CD4-positive, alpha-beta T cell (primary cell): ENCODE measurements around the gene TMEM106C. TPM values are rescaled to one million over a fixed set of nuclear protein-coding genes. Genes with fewer than 3 reads are reported as not detected.

Source experiments
- ATAC-seq: fragments of 200-7000 bp; cut with Tn5 transposase; one replicate; pipeline ENCODE4 v1.10.0; 2022; ENCODE audit warnings: mild to moderate bottlenecking; ENCODE audit not compliant: poor library complexity
- CTCF ChIA-PET: fragments of 350-600 bp; sonication (Branson Sonifier 250); formaldehyde crosslinking; loops from one replicate; lab custom pipeline; 2021; ENCODE audit warnings: antibody characterized with exemption, inconsistent platforms; lab: Charles Lee
- POLR2A ChIA-PET: fragments of 350-600 bp; sonication (Branson Sonifier 250); formaldehyde crosslinking; loops from one replicate; lab custom pipeline; 2021; ENCODE audit warnings: antibody characterized with exemption, inconsistent platforms; lab: Charles Lee
- DNase-seq, 14 experiments: peaks; one replicate each; pipeline ENCODE4 v3.0.0-alpha.2; 2013 to 2020; ENCODE audit warnings: mixed read lengths in 2 of 14
- H3K27ac ChIP-seq, 2 donors: one replicate each; pipeline versions ENCODE4 v1.5.1 to v1.7.0; 2013; ENCODE audit warnings: low read length in 2 of 2, low read depth in 1 of 2, mild to moderate bottlenecking in 1 of 2
- H3K27me3 ChIP-seq, 2 experiments: 1 replicate in 1 of 2; 2 replicates in 1 of 2; pipeline versions ENCODE4 v1.6.1 to v1.7.0; 2013; ENCODE audit warnings: low read length in 2 of 2, control low read depth in 1 of 2, mild to moderate bottlenecking in 1 of 2, moderate library complexity in 1 of 2; ENCODE audit not compliant: insufficient read depth in 2 of 2, control insufficient read depth in 1 of 2
- H3K36me3 ChIP-seq: one replicate; pipeline ENCODE4 v1.6.1; 2013; ENCODE audit warnings: low read length, control low read depth; ENCODE audit not compliant: insufficient read depth
- H3K4me1 ChIP-seq: one replicate; pipeline ENCODE4 v1.6.1; 2013; ENCODE audit warnings: low read length, control low read depth; ENCODE audit not compliant: insufficient read depth
- H3K4me3 ChIP-seq: one replicate; pipeline ENCODE4 v1.5.1; 2013; ENCODE audit warnings: mild to moderate bottlenecking, low read length, moderate library complexity
- H3K9me3 ChIP-seq, 2 experiments: 1 replicate in 1 of 2; 2 replicates in 1 of 2; pipeline versions ENCODE4 v1.6.1 to v1.7.0; 2013; ENCODE audit warnings: low read length in 2 of 2, mild to moderate bottlenecking in 2 of 2, control low read depth in 1 of 2, moderate library complexity in 1 of 2; ENCODE audit not compliant: control insufficient read depth in 1 of 2, insufficient read depth in 1 of 2
- H3K27ac Mint-ChIP-seq: one replicate; pipeline ENCODE4 v1.8.0; 2020; ENCODE audit warnings: mixed read lengths
- H3K27me3 Mint-ChIP-seq: one replicate; pipeline ENCODE4 v1.8.0; 2021; ENCODE audit warnings: mixed read lengths
- H3K36me3 Mint-ChIP-seq: one replicate; pipeline ENCODE4 v1.8.0; 2021; ENCODE audit warnings: low read depth, mixed read lengths
- H3K4me1 Mint-ChIP-seq: one replicate; pipeline ENCODE4 v1.8.0; 2021; ENCODE audit warnings: low read depth, mixed read lengths
- H3K4me3 Mint-ChIP-seq: one replicate; pipeline ENCODE4 v1.8.0; 2020; ENCODE audit warnings: mild to moderate bottlenecking, mixed read lengths
- H3K9me3 Mint-ChIP-seq: one replicate; pipeline ENCODE4 v1.8.0; 2020; ENCODE audit warnings: mixed read lengths
- CTCF ChIP-seq: fragments of 200-600 bp; IDR thresholded peaks from one replicate; pipeline ENCODE4 v1.8.0; 2022; ENCODE audit warnings: antibody characterized with exemption, mild to moderate bottlenecking
- intact Hi-C, 2 experiments: fragments of 100-400 bp; cut with DNase I in 1 of 2; cut with micrococcal nuclease in 1 of 2; formaldehyde crosslinking; loops; one replicate each; pipeline versions ENCODE4 v1.15.1 to v1.9.0; 2023 to 2025; cut with DNase I, micrococcal nuclease
- polyA plus RNA-seq, 2 donors: library from polyadenylated mRNA; unstranded; fragments of 120-200 nt; gene quantifications; one replicate each; pipeline ENCODE4 v1.2.1, GENCODE V29; 2013
- total RNA-seq, 174 experiments: library from RNA in 2 of 174; stranded (reverse) in 2 of 174; gene quantifications; one replicate each; pipeline ENCODE4 v1.2.3 and lab custom pipeline; 2021 to 2026

Gene TMEM106C
- total RNA-seq: 10 to 100 TPM; 17.4 to 20.3 TPM
- polyA plus RNA-seq (2013, experiment 1 of 2): 32.0 TPM
- 34.5 TPM for polyA plus RNA-seq (2013, experiment 2 of 2)
- total RNA-seq (lab: John Stamatoyannopoulos, UW): 6.4 to 186 (median 27.4) reads per million in 172 experiments

GRCh38 chr12:47963340-47964040, at the start of gene TMEM106C:
TSS of gene TMEM106C (plus strand) at chr12:47963596. CDS start at chr12:47964237, 641 bp downstream.
- ATAC-seq (peak; percentile 97), DNase-seq (peak; percentile 84 to 97 (median 90))
- Mint-ChIP-seq H3K4me3 (peak within 1 kb of the TSS; percentile 95), H3K9me3 (no peaks in the 10 kb centered on the region), H3K27me3 (peaks cover 6% of the 10 kb centered on the region), H3K4me1 (peaks cover 38% of the 10 kb centered on the region), H3K27ac (peak within 1 kb of the TSS; percentile 81), H3K36me3 (peaks cover 44% of the 10 kb centered on the region)
- Histone ChIP-seq H3K27me3 (peaks cover 0 to 5% of the 10 kb centered on the region in 2 experiments), H3K4me3 (peak within 1 kb of the TSS; percentile 85), H3K27ac (no peak within 1 kb of the TSS), H3K4me1 (peaks cover 17% of the 10 kb centered on the region), H3K9me3 (no peaks in the 10 kb centered on the region), H3K36me3 (peaks cover 24% of the 10 kb centered on the region)
- peak; percentile 97 for TF ChIP-seq CTCF
- ChIA-PET CTCF (interaction anchor here (0.5 to 3.7 kb wide), 14 partner anchors 9 to 224 kb away, joined by 3 to 16 read pairs (median 4); partner anchors contain the start of genes ASB8, SENP1, SLC48A1 and VDR), POLR2A (interaction anchor here (0.9 to 1.7 kb wide), 6 partner anchors 11 to 234 kb away, joined by 3 to 8 read pairs (median 5); partner anchors contain the start of genes ASB8 and VDR)
- intact Hi-C loops: loop anchor here (1.0 to 10.0 kb wide), 6 partner anchors 56 to 655 kb away; partner anchors contain the start of gene ZNF641 (in 1 of the 2)

- Histone ChIP-seq H3K27me3 (no peaks in the 10 kb centered on the region), H3K36me3 (no peaks in the 10 kb centered on the region), H3K4me3 (no peak overlapping the region), H3K9me3 (no peaks in the 10 kb centered on the region), H3K27ac (no peak overlapping the region), H3K4me1 (no peaks in the 10 kb centered on the region)
- H3K4me1 Mint-ChIP-seq: no peaks in the 10 kb centered on the region
- no peak overlapping the region for H3K4me3 Mint-ChIP-seq
- H3K27me3 Mint-ChIP-seq: no peaks in the 10 kb centered on the region
- no peaks in the 10 kb centered on the region for H3K36me3 Mint-ChIP-seq
- no peaks in the 10 kb centered on the region for H3K9me3 Mint-ChIP-seq
- no peak overlapping the region for H3K27ac Mint-ChIP-seq
- ChIA-PET POLR2A (no interaction called here), CTCF (no interaction called here)
- DNase-seq: no peak
- ATAC-seq: no peak
- no peak for TF ChIP-seq CTCF
- intact Hi-C loops: no loop called here
Observed at GRCh38 chr12:47920913-47921312, 42.5 kb upstream of the TMEM106C start.

- H3K4me1 ChIP-seq: no peaks in the 10 kb centered on the region
- Mint-ChIP-seq H3K27ac (no peak overlapping the region), H3K4me1 (no peaks in the 10 kb centered on the region), H3K36me3 (no peaks in the 10 kb centered on the region), H3K9me3 (no peaks in the 10 kb centered on the region), H3K4me3 (no peak overlapping the region), H3K27me3 (no peaks in the 10 kb centered on the region)
- TF ChIP-seq CTCF: no peak
- ATAC-seq (no peak), DNase-seq (no peak)
- H3K36me3 ChIP-seq: no peaks in the 10 kb centered on the region
- POLR2A ChIA-PET: interaction anchor here (0.7 kb wide), 1 partner anchor 216 kb away, joined by 3 read pairs; no protein-coding TSS in a partner anchor
- no peak overlapping the region for H3K4me3 ChIP-seq
- CTCF ChIA-PET: no interaction called here
- intact Hi-C loops: no loop called here
- H3K27me3 ChIP-seq: no peaks in the 10 kb centered on the region
- H3K9me3 ChIP-seq: no peaks in the 10 kb centered on the region
- no peak overlapping the region for H3K27ac ChIP-seq
Observed at GRCh38 chr12:47921907-47922306, 41.5 kb upstream of the TMEM106C start.
